HG02623 (cell line): ENCODE data around the gene ZNF286A.
"Not testable (repeated sequence)": the region's sequence is repeated elsewhere in the genome, so short reads cannot be mapped to it uniquely, and the experiment has no call there.

Source experiments
- ATAC-seq: cut with Tn5 transposase; IDR thresholded peaks from one replicate; pipeline ENCODE4 v1.9.1; 2021; ENCODE audit warnings: moderate library complexity; ENCODE audit not compliant: unreplicated experiment

The ZNF286A gene

DNA sequence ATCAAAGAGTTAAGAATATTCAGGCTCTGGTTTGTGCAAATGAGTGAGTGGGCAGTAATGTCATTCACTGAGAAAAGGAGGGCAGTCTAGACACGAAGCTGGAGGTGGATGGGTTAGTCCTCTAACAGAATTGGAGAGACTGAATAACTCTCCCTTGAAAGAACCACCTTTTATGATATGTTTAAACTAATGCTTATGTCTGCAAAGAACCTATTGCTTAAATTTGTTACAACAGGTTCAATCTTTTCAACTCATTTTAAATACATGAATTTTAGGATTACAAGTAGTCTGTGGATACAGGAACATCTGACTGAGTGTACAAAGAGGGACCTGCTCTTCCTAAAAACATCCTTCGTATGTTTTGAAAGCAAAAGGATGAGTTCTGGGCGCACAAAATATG lies 585 bp upstream of the ZNF286A start:
- not testable (repeated sequence) for ATAC-seq

DNA sequence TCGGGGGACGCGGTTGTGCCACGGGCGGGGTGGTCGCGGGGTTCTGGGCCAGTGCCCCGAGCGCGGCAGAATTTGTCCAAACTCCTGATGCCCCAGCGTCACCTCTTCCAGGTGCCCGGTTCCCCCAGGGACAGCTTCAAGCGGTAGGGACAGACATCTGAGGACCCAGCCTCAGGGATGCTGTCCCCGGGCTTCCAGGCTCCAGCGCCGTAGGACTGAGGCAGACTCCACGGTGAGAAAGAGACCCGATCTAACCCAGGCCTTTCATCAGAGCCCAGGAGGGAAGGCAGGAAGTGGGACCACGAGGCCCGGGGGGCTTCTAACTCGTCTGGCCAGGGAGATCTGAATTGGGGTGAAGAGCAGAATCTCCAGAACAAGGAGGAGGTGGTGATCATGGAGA lies 385 bp downstream of the ZNF286A start:
- not testable (repeated sequence) for ATAC-seq

DNA sequence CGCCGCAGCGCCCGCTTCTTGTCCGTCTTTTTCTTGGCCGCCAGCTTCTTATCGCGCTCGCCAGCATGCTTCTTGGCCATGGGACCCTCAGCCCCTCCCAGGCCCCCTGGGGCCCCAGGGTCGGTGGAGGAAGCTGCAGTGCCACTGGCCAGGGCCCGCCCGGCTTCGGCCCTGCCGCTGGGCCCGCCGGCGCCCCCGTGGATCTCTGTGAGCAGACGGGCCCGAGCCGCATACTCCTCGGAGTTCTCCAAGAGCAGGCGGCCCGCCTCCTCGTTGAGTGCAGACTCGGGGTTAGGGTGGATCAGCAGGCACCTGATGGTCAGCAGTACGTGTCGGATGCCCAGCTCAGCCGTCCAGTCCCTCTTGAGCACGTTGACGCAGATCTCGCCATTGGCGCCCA lies 4.7 kb downstream of the ZNF286A start:
- ATAC-seq = not testable (repeated sequence)

DNA sequence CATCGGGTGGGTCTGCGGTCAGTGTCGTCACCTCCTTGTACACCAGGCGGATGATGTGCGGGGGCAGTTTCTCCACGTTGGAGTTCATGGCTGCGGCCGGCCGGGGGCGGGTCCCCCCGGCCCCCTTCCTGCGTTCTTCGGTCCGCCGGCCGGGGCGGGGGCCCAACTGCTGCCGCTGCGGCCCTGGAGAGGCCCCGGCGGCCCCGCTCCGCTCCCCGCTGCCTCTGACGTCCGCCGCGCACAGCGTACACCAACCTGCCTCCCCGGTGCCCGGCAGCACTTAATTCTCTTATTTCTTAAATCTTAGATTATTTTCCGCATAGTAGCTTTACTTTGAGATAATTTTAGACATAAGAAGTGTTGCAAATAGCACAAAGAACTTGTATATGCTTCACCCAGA lies 5.3 kb downstream of the ZNF286A start:
- ATAC-seq = not testable (repeated sequence)

DNA sequence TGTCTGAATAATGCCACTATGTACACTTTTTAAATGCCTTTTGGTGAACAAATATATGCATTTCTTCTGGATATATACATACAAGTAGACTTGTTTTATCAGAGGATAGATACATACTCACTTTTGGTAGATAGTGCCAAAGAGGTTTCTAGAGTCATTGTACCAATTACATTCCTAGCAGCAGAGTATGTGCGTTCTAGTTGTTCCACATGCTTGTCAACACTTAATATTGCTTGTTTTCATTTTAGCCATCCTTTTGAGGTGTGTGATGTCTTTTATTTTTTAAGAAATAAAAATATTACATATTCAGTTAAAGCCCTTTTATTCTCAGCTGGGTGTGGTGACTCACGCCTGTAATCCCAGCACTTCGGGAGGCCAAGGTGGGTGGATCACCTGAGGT lies 9.3 kb downstream of the ZNF286A start:
- not testable (repeated sequence) for ATAC-seq

DNA sequence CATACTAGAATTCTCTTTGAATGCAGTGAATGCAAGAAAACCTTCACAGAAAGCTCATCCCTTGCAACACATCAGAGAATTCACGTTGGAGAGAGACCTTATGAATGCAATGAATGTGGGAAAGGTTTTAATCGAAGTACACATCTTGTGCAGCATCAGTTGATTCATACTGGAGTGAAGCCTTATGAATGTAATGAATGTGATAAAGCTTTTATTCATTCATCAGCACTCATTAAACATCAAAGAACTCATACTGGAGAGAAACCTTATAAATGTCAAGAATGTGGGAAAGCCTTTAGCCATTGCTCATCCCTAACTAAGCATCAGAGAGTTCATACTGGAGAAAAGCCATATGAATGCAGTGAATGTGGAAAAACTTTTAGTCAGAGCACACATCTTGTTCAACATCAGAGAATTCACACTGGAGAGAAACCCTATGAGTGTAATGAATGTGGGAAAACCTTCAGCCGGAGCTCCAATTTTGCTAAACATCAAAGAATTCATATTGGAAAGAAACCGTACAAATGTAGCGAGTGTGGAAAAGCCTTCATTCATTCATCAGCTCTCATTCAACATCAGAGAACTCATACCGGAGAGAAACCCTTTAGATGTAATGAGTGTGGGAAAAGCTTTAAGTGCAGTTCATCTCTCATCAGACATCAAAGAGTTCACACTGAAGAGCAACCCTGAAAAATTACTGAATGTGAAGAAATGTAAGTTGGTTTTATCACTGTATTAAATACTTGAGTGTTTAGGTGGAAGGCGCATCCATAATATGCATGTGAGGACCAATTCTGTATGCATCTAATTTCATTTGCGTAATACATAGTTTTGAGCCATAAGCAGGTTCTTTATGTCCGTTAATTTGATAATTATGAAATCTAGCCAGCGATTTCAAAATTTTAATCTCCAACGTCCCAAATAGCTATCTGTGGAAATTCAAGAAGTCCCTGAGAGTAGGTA lies 17.3 kb downstream of the ZNF286A start:
- ATAC-seq = not testable (repeated sequence)

DNA sequence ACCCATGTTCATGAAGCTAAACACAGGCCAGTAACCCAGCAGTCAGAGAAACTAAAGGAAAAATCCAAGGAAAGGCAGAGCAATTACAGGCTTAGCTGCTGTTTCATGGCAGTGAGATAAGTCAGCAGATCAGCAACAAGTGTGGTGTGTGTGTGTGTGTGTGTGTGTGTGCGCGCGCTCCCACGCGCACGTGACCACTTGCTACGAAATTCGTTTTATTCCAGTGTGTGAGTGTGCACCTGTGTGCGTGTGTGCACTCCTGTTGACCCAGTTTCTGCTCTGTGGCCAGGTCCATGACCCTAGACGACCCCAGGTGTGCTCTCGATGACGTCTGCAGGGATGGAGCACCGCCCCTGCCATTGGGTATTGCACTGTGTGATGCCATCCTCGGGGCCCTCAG lies 31.0 kb downstream of the ZNF286A start:
- ATAC-seq = not testable (repeated sequence)

DNA sequence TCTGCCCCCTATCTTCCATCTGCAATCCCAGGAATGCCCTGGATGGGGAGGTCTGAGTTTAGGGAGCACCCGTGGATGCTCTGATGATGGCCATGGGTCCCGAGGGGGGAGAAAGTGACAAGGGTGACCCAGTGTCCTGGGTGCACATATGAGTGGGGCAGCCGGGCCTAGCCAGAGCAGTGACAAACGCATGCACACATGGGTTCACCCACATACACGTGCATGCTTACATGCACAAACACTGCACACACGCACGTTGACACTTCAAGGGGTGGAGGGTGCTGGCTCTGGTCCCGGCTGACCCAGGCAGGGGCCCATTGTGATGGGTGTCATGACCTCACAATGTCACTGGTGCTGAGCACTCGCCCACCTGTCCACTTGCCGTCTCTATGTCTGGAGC lies 32.3 kb downstream of the ZNF286A start, which contains the start of gene TBC1D26:
TSS of gene TBC1D26 (plus strand) at position 384 of the 400 bp plus-strand sequence. CDS start 3,066 bp downstream, outside the sequence.
- ATAC-seq = not testable (repeated sequence)

DNA sequence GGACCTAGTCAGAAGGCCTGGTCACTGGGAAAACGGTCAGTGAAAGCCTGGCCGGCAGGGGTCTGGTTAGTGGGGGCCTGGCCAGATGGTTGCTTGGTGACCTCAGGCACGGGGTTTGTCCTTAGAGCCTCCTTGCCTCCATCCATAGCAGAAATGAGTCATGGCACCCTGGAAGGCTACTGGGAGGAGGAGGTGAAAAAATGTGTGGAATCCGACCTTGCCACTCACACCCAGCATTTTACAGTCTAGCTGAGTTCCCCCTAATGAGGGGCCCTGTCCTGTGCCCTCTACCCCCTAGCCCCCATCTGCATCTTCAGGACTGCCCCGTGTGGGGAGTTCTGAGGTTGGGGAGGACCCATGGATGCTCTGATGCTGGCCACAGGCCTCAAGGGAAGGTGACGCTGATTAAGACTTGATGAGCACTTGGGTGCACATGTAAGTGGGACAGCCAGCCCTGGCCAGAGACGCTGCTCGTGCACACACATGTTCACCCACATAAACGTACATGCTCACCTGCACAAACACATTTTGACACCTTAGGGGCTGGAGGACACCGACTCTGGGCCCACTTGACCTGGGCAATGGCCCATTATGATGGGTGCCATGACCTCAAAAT lies 33.7 kb downstream of the ZNF286A start:
- not testable (repeated sequence) for ATAC-seq

DNA sequence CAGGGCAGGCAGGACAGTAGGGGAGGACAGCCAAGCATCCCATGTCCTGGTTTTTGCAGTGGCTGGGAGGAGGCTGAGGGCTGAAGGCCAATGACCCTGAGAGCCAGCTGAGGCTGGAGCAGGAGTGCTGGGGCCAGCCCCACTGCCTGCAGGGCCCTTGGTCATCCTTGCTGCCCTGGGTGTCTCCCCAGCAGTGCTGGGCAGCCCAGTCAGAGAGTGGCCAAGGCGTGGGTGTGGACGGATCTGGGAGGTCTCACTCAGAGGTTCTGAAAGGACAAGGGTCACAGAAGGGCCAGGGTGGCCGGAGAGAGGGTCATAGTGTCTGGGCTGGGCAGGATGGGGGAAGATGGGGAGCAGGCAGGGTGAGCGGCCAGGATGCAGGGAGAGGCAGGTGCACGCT lies 37.0 kb downstream of the ZNF286A start:
- ATAC-seq = not testable (repeated sequence)

DNA sequence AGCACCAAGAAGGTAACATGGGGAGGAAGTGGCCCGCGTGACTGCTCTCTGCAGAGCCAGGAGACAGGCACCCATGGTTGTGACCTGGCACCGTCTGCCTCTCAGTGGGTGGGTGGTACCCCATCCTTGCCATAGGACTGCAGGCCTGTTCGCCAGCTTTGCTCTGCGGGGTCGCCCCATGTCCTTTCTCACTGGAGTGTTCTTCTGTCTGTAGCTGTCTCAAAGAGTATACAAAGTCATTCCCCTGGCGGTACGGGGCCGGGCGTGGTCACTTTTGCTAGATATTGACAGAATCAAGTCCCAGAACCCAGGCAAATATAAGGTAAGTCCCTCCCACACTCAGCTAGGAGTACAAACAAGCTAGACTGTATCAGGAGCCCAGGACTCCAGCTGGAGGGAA lies 38.5 kb downstream of the ZNF286A start:
- no peak for ATAC-seq

DNA sequence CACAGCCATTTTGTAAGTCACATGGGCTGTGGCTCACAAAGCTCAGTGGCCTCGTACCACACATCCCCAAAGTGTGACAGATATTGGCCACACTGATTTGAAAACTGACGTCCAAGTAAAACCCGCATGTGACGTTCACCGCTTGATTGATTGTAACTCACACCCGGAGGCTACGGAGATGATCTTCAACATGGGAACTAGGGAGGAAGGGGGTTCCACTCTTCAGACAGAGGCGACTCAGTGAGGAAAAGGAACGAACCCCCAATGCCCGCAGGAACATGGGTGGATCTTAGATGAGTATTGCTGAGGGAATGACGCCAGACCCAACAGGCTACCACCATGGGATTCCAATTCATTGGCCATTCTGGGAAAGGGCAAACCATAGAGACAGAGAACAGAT lies 39.7 kb downstream of the ZNF286A start:
- not testable (repeated sequence) for ATAC-seq

DNA sequence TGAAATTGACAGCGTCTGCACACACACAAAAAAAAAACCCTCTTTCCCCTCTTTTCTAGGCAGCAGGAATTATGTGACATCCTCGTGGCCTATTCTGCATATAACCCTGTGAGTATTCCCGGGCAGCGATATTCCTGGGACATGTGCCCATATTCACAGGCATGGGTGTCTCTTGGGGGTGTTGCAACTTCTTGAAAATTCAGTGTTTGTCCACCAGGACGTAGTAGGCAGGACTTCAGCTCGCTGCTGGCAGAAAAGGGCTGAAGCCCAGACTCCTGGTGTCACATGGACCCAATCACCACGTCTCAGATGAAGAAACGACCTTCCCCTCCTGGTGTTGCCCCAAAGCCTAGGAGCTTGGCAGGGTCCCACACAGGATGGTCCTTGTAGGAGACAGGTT lies 40.5 kb downstream of the ZNF286A start:
- not testable (repeated sequence) for ATAC-seq

DNA sequence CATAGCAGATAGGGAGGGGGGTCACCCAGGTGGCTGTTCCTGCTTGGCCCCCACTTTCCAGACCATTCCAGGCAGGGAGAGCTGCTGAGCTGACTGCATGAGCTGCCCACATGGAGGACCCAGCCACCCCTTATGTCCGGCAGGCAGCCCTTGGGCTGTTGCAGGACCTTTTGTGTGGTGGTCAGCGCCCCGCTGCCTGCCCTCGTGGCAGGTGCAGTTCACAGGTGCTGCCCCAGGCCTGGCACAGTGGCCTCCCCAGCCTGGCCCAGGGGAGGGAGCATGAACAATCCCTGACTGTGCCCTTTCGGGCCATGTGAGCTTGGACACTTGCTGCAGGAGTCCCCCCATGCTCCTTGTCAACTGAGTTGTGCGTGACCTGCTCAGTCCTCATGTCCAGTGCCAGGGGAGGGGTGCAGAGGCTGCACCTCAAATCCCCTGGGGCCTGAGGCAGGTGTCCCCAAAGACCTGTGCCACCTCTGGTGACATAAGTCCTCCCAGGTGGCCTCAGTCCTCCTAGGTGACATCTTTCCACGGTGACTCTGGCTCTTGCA lies 41.1 kb downstream of the ZNF286A start:
- no peak for ATAC-seq

DNA sequence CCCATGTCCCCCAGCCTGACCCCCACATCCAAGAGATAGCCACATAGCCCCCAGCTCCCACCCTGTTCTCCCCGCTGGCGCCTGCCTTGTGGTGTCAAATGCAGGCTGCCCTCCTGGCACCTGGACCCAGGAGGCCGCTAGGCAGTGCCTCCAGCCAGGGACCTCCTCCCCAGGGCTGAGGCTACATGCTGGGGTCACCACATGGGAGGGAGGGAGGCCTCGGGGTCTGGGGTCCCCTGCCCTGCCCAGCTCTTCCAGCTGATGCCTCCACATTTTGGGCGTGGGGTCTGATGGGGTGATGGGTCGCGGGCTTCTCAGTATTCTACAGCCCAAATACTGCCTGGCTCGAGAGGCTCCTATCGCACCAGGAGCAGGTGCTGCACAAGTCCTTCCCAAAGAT lies 42.1 kb downstream of the ZNF286A start:
- no peak for ATAC-seq

DNA sequence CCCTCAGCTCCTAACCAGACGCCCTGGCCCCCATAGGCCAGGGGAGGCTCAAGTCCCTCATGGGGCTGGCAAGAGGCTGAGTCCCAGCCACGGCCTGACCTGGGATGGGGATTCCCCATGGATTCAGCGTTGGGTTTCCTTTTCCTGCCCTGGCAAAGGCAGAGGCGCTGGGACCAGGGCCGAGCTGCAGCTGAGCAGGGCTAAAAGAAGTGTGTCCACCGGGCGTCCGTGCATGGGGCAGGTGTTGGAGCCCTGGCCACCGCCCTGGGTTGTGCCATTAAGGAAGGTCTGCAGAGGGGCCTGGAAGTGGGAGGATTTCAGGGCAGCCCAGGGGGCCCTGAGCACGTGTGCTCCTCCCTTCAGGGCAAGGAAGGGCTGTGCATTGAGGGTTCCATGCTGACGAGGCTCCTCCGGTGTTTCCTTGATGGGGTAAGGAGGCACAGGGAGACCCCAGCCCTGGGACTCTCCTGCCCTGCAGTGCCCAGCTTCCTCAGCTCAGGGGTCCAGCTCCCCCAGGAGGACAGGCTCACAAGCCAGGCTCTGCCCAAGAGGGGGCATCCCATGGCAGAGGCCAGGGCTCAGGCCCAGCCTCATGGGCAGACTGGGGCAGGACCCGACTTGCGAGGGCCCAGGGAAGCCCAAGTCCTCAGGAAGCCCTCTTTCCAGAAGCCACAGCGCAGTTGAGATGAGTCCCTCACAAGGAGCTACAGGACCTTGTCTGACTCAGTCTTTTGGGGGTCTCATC lies 42.7 kb downstream of the ZNF286A start:
- no peak for ATAC-seq

DNA sequence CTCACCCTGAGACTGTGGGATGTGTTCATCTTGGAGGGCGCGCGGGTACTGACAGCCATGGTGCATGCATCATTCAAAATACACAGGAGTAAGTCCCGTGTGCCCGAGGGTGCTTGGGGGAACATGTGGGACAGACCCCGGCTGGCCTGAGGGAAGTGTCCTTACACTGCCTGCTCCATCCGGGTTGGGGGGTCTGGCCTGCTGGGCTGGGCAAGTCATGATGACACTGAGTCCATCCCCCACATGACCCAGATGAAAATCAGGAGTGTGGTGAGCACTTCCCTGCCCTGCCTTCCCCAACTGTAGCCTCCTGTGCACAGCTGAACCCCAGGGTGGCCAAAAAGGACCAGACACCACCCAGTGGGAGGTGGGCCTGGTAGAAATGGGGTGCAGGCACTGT lies 43.4 kb downstream of the ZNF286A start:
- no peak for ATAC-seq

DNA sequence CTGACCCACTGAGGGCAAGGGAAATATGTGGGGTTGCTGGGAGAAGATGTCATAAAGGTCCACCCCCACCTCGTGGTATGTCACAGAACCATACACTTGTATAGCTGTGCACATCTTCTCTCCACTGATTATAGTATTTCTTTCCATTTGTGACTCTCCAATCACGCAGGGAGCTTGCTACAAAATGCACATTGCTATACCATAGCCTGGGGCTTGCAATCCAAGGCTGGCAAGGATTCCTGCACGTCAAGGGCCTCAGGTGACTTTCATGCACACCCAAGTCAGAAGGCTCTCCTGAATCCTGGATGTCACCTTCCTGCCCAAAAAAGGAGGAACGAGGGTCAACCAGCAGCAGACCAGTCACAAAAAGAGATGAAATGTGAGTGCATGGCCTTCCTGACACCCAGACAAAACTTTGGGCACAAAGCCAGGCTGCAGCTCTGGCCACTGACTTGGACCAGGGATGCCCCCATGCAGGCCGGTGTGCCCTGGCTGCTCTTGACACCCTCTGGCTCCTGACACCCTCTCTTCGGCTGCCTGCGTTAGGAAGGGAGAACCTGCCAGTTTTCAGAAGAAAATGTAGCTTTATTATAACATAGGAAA lies 44.6 kb downstream of the ZNF286A start:
- no peak for ATAC-seq

DNA sequence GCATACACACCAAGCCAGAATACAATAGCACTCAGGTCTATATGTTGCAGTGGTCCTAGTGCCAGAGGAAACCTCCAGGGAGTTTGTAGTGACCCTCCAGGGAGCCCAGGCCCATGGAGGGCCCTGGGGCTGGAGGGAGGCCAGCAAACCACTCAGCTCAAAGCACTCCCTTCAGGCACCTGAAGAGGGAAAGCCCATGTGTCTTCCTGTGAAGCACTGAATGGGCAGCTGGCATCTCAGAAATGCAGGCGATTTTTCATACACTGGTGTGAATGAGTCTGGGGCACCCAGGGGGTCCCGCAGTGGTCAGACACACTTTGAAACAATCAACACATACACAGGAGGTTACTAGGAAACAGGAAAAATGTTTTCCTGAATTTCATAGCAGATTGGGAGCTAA lies 45.3 kb downstream of the ZNF286A start:
- no peak for ATAC-seq

DNA sequence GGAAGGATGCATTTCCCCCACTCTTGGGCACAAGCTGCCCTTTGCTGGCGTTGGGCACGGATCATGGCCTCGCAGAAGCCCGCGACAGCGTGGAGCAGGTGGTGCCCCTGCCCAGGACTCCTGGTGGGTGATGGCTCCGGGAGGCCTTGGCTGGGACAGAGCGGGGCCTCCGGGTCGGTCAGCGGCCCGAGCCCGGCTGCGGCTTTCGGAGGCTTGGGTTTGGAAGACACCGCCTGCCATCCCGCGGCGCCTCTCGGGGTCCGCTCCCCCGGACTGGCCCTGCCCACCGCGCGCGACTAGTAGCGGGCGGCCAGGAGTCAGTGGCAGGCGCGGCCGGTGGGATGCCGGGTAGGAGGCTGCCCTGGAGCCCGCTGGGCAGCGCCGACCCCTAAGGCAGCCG lies 49.9 kb downstream of the ZNF286A start:
- not testable (repeated sequence) for ATAC-seq
